ENCODE data around the gene RIOK2.
A peak's percentile ranks its signal among the peaks of the same experiment; 100 is the strongest.

RIOK2 gene

DNA sequence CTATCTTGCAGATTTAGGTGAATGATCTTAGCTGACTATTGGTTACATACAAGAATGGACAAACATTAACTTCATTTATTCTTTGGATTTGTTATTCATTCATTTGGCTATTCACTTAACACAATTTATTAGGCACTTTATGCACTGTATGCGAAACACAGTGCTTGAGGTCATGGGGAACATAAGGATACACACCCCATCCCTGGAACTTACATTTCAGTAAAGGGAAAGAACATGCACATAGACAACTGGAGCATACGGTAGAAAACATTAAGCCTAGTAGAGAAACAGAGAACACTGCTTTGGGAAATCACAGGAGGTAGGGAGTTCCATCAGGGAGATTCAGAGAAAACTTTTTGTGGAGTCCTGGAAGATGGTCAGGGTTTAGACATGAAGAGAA, 62.9 kb downstream of the RIOK2 start:
- no peak for DNase-seq

DNA sequence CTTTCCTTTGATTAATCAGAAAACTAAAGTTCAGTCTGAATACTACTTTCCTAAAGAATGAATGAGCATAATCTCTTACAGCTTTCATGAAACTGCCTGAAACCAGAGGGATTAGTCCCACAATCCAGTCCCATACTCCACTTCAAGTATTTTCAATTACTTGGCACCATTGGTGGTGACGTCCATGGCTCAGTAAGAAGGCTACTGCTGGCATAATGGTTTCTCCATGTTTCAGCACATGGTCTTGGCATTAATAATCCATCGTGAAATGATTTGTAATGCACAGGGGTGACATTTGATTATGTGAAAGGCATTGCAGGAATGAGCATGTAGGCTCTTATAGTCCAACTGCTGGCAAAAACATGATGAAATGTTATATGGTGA, 64.0 kb downstream of the RIOK2 start:
- DNase-seq, result no peak

DNA sequence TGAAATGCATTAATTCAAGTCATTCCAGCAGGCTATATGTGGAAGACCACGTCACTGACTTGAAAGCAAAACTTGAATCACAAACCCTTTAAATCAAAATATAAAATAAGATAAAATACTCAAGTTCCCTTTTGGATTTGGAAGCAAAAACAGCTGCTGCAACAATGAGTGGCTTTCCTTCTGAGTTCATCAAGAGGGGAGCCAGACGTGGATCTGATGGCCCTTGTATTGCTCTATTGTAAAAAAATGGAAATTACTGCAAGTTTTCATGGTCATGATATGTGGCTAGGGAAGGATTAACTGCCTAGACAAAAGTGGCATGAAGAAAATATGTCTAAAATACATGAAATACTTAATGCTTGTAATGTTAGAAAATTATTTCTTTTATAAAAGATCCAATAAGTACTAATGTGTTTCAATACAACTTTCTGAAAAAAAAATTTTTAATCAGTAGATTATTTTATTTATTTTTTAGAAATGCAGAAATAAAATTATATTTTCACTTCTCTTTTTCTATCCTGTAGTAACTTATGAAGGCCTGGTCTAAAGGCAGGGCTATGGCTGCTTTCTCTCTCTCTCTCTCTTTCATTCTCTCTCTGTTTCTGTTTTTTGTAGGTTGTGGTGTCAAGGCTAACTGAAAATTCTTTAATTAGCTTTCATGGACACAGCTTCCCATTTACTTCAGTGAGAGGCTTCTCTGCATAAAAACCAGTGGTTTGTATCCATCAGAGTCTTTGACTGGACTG, 64.6 kb downstream of the RIOK2 start:
- no peak for DNase-seq

DNA sequence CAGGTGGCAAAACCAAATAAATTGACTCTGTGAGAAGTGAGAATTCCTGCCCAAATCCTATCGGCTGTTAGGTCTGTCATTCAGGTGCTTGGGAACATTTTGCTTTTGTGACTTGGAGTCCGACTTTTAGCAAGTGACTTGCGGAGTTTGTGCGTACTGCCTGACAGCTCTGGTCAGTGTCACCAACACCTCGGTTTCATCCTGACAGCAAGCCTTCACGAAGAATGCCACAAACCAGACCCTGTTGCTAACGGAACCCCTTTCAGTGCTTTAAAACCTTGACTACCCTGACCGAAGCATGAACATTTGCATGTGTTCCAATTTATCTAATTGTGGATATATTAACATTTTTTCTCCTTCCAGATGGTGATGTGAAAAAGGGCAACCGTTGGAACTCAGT, 67.1 kb downstream of the RIOK2 start:
- DNase-seq, result no peak

DNA sequence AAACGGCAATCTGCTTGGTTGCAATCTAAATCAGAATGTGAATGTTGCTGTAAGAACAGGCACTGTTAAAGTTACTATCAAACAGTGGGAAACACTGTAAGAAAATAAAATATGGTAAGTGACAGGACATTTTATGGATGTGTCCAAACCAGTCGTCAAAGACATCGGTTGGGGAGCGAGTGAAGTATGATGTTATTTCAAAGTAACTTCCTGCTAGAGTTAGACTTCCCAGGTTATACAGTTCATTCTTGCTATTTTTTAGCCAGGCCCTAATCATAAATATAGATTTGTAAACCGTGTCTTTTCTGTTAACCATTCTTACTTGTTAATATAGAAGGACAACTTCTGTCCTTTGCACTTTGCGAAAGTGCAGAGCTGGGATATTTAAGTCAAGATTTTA, 70.8 kb downstream of the RIOK2 start:
- DNase-seq, result no peak

DNA sequence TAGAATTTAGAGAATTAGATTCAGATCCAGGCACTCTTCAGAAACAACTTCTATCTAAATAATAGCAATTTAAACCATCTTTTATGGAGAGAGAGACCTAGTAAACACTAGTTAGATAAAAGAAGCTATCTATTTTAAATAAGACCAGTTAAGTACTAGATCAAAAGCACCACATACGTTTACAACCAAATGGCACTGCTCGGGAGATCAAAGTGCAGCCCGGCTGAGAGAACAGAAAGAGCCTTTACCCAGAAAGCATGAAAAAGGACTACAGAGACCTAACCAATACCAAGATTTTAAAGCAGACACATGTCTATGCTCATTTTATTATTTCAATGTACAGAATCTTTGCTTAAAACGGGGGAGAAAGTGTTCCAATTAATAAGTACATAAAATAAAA, 71.4 kb downstream of the RIOK2 start:
- peak; percentile 7 for DNase-seq

DNA sequence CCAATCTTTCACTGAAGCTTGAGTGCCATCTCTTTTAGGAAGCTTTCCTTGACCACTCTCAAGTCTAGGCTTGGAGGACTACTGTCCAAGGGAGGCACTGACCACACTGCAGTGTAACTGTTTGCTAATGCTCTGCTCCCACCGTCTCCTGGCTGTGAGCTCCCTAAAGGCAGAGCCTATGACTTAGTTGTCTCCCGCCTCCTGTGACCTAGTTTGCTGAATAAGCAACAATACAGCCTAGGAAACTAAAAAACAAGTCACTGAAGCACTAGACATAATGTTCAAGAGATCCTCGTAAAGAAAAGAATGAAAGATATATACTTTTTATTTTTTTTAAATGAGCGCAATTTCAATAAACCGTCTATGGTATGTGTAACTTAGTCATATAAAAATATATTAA, 72.0 kb downstream of the RIOK2 start:
- DNase-seq, result no peak

All from CD4-positive, alpha-beta T cell treated with Interleukin-17A for 4 hours (primary cell).